HG03520 (cell line): ENCODE results near the gene SH3GLB1.

Experiments
- ATAC-seq: cut with Tn5 transposase; IDR thresholded peaks from one replicate; pipeline ENCODE4 v1.9.1; 2021; ENCODE audit warnings: mild to moderate bottlenecking, moderate library complexity; ENCODE audit not compliant: unreplicated experiment

SH3GLB1 gene

DNA sequence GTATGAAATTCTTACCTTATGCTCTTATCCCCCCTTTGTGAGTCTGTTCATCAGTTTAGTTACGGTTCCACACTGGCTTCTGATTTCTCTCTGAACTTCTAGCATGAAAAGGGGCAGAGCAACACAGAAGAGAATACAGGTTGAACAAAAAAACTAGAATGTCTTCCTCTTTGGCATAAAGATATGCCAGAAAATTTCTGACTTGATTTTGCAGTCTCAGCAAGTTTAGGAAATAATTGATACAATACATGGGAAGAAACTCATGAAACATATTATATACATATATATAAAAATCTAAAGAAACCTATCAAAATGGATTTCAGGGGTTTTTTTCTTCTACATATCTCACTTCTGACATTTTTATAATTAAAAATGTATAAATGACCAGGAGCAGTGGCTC is 27.0 kb downstream of the SH3GLB1 start:
- ATAC-seq: no peak

- ATAC-seq: no peak
These were observed 29.0 kb downstream of the SH3GLB1 start for GRCh38 chr1:86733340-86733739.

DNA sequence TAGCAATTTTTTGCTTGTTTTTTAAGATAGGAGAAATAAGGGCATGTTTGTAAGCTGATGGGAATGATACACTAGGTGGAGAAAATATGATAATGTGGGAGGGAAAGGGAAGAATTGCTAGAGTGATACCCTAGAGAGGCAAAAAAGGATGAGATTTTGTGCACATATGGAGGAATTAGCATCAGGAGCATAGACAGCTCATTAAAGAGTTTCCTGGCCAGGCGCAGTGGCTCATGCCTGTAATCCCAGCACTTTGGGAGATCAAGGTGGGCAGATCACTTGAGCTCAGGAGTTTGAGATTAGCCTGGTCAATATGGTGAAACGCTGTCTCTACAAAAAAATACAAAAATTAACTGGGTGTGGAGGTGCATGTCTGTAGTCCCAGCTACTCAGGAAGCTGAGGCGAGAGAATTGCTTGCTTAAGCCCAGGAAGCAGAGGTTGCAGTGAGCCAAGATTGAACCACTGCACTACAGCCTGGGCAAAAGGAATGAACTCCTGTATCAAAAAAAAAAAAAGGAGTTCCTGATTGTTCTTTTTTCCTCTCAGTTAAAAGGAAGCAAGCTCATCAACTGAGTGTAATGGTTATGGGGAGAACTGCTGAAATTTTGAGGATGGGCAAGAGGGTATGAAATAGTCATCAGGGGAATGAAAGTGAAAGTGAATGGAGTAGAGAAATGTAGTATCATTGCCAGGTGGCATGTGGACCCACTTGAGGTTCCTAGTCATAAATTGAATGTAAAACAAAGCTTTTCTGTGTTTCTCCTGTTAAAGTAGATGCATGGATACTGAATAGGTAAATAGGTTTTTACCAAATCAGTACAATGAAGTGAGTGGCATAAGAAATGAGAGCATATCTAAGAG is 35.5 kb downstream of the SH3GLB1 start:
- peak; percentile 42 for ATAC-seq

- ATAC-seq: no peak
These were observed 37.7 kb downstream of the SH3GLB1 start for GRCh38 chr1:86741947-86742572.

- no peak for ATAC-seq
These were observed 42.9 kb downstream of the SH3GLB1 start for GRCh38 chr1:86747304-86747703.

GRCh38 chr1:86748622-86749373 is 44.4 kb downstream of the SH3GLB1 start:
- ATAC-seq: no peak

DNA sequence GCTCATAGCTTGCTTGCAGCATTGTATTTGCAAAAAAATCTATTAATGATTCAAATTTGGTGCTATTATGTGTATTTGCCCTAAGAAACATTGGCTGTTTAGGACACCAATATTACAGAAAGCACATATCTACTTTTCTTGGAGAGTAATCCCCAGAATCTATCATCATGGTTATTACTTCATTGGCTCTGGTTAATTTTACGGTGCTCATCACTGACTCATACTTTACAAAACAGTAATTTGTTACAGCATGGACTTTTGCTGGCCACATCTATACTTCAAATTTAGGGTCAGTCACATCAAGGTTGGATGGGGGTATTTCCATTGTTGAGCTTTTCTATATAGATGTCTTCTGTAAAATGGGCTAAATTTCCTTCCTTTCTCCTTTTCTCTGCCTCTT is 45.7 kb downstream of the SH3GLB1 start:
- no peak for ATAC-seq

DNA sequence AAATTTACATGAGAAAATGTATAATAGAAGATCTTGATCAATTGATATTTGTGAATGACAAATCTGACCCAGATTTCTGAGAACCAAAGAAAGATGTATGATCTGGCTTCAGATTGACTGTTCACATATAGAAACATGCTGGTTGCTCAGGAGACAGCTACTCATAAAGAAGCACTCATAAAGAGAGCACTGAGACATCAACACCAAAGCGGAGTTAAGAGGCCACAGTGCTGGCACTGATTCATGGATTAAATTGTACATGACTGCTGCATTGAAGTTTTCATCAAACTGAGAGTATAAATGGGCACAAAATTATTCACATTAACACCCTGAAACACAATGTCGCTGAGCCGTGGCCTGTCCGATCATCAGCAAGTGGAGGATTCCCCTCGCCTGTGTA is 46.2 kb downstream of the SH3GLB1 start:
- ATAC-seq: no peak

GRCh38 chr1:86751923-86752322 is 47.5 kb downstream of the SH3GLB1 start:
- ATAC-seq: no peak

GRCh38 chr1:86753700-86754099 is 49.3 kb downstream of the SH3GLB1 start:
- no peak for ATAC-seq

DNA sequence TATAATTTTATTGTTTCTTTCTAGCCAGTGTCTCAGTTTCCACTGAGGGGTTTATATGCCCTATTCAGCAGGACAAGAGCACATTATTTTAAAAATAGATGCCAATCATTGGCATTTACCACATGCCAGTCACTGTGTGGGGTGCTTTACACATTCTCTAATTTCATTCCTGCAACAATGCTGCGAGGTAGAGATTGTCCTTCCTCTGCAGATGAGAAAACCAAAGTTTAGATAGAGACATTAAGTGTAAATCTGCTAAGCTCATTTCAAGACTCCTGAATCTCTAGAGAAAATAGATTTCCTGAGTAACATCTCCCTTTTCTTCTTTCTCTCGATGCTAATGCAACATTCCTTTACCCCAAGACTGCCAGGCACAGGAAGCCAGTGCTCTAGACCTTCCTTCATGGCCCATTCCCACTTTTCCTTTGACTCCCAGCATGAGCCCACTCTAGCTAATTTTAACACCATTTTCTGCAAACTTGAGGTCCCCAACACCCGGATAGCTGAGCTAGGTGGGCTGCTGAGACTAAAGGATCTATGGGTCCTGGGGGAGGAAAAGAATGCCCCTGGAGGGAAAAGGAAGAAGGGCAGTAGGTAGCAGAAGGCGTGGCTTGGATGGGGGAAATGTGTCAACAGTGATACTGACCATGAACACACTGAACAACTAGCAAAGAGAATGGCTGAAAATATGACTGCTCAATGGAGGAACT is 50.0 kb downstream of the SH3GLB1 start:
- ATAC-seq: no peak

DNA sequence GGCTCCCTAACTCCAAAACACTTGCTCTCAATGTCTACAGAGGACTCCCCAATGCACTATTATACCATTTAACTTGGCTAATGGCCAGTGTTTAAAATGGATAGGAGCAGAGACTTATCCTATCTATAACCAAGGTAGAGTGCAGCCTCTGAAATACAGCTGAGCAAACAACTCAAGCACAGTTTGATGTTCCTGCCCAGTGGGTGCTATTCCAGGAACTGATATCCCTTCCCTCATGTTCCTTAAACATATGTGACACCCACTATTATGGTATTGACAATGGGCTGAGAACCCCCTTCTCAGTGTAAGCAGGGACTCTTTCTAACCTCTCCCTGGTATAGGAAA is 51.7 kb downstream of the SH3GLB1 start:
- no peak for ATAC-seq

GRCh38 chr1:86757272-86757984 is 53.1 kb downstream of the SH3GLB1 start:
- no peak for ATAC-seq

DNA sequence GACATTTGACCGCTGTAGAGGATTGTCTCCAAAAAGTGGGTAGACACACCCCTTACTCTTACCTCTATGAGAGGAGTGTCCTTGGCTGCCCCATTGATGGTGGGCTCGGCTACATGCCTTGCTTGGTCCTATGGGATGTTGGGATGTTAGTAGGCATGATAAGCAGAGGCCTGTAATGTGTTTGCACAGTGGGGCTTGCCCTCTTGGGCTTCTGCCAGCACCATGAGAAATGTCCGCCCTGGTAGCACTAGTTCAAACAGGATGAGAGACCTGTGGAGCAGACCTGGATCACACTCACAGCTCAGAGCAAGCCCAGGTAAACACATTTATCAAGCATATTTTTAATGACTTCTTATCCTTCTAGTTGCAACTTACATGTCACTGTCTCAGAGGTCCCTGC is 54.2 kb downstream of the SH3GLB1 start:
- ATAC-seq: no peak

DNA sequence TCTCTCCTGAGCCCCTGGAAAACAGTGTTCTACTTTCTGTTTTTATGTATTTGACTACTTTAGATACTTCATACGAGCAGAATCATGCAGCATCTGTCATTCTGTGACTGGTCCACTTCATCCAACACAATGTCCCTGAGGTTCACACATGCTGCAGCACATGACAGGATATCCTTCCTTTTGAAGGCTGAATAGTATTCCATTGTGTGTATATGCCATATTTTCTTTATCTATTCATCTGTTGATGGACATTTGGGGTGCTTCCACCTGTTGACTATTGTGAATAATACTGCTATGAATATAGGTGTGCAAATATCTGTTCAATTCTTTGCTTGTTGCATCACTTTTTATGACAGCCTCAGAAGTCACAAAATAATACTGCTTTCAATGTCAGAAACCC is 55.8 kb downstream of the SH3GLB1 start:
- ATAC-seq: no peak

GRCh38 chr1:86762336-86762735 is 58.0 kb downstream of the SH3GLB1 start:
- no peak for ATAC-seq

DNA sequence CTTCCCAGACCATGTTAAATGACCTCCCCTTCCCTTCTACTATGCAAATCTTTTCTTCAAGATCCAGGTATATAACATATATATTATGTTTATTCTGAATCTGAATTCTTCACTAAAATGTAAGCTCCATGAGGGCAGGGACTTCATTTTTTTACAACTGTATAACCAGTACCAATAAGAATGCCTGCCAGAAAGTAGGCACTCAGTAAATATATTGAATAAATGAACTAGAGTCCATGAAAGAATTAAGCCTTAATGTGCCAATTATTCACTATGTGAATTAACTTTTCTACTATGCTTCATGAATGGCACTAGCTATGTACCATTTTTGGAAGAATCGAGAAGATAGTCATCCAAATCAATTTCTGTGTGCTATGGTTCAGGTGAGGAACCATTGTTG is 60.1 kb downstream of the SH3GLB1 start:
- no peak for ATAC-seq

GRCh38 chr1:86765073-86765472 is 60.7 kb downstream of the SH3GLB1 start:
- no peak for ATAC-seq

GRCh38 chr1:86765674-86766073 is 61.3 kb downstream of the SH3GLB1 start:
- no peak for ATAC-seq

DNA sequence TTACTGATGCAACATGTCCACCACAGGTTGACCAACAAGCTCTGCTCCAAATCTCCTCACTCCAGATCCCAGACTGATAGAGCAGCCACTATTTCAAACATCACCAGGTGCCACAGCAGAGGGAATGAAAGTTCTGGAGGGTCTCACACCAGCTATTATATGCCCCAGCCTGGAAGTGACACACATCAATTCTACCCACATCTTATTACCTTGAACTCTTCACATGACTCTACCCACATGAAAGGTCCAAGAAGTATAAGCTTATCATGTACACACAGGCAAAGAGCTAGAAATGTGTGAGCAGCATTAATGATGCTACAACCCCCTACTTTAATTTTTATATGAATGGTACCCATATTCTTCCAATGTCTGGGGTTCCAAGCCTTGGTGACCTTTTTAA is 64.2 kb downstream of the SH3GLB1 start:
- no peak for ATAC-seq

GRCh38 chr1:86769065-86769464 is 64.7 kb downstream of the SH3GLB1 start:
- ATAC-seq: no peak
